Naive thymus-derived CD4-positive, alpha-beta T cell (primary cell): ENCODE measurements around the gene ST6GALNAC3. TPM values are rescaled to one million over a fixed set of nuclear protein-coding genes. Genes with fewer than 3 reads are reported as not detected.
"Not testable (repeated sequence)": the region's sequence is repeated elsewhere in the genome, so short reads cannot be mapped to it uniquely, and the experiment has no call there.

Experiments used
- ATAC-seq: fragments of 150-1000 bp; cut with Tn5 transposase; 2 replicates; pipeline ENCODE4 v1.10.0; 2021; ENCODE audit warnings: mild to moderate bottlenecking, moderate library complexity
- CTCF ChIA-PET: fragments of 350-600 bp; sonication (Branson Sonifier 250); formaldehyde crosslinking; loops from one replicate; lab custom pipeline; 2021; ENCODE audit warnings: antibody characterized with exemption; lab: Charles Lee
- POLR2A ChIA-PET: fragments of 350-600 bp; sonication (Branson Sonifier 250); formaldehyde crosslinking; loops from one replicate; lab custom pipeline; 2021; ENCODE audit warnings: antibody characterized with exemption, inconsistent platforms; lab: Charles Lee
- DNase-seq, 9 donors: peaks; one replicate each; pipeline versions ENCODE4 v3.0.0 to v3.0.0-alpha.2; 2020 to 2022; ENCODE audit warnings: mixed read lengths in 1 of 9
- H3K27ac ChIP-seq: one replicate; pipeline ENCODE4 v1.7.0; 2013; ENCODE audit warnings: mild to moderate bottlenecking, low read depth, low read length, moderate library complexity
- H3K27me3 ChIP-seq, 2 donors: one replicate each; pipeline ENCODE4 v1.7.0; 2013; ENCODE audit warnings: low read length in 2 of 2, mild to moderate bottlenecking in 2 of 2, moderate library complexity in 2 of 2; ENCODE audit not compliant: control insufficient read depth in 2 of 2, insufficient read depth in 2 of 2
- H3K36me3 ChIP-seq, 3 experiments: 1 replicate in 2 of 3; 2 replicates in 1 of 3; pipeline ENCODE4 v1.7.0; 2013; ENCODE audit warnings: low read length in 3 of 3, mild to moderate bottlenecking in 3 of 3, moderate library complexity in 1 of 3; ENCODE audit not compliant: insufficient read depth in 3 of 3, control insufficient read depth in 2 of 3
- H3K4me1 ChIP-seq, 2 donors: one replicate each; pipeline ENCODE4 v1.7.0; 2013; ENCODE audit warnings: low read length in 2 of 2, mild to moderate bottlenecking in 2 of 2, moderate library complexity in 1 of 2; ENCODE audit not compliant: control insufficient read depth in 2 of 2, insufficient read depth in 2 of 2
- H3K4me3 ChIP-seq: 2 replicates; pipeline ENCODE4 v1.7.0; 2013; ENCODE audit warnings: mild to moderate bottlenecking, low read length
- H3K9me3 ChIP-seq, 3 experiments: 1 replicate in 2 of 3; 2 replicates in 1 of 3; pipeline ENCODE4 v1.7.0; 2013; ENCODE audit warnings: low read length in 3 of 3; ENCODE audit not compliant: control insufficient read depth in 2 of 3
- H3K27ac Mint-ChIP-seq, 9 donors: one replicate each; pipeline ENCODE4 v1.8.0; 2020 to 2022; ENCODE audit warnings: mixed read lengths in 9 of 9, mild to moderate bottlenecking in 8 of 9, moderate library complexity in 5 of 9, inconsistent platforms in 2 of 9
- H3K27me3 Mint-ChIP-seq, 5 donors: one replicate each; pipeline ENCODE4 v1.8.0; 2021 to 2022; ENCODE audit warnings: mixed read lengths in 5 of 5, mild to moderate bottlenecking in 1 of 5
- H3K36me3 Mint-ChIP-seq, 5 donors: one replicate each; pipeline ENCODE4 v1.8.0; 2020 to 2022; ENCODE audit warnings: mixed read lengths in 5 of 5, mild to moderate bottlenecking in 3 of 5, inconsistent platforms in 1 of 5
- H3K4me1 Mint-ChIP-seq, 7 donors: one replicate each; pipeline ENCODE4 v1.8.0; 2020 to 2022; ENCODE audit warnings: mixed read lengths in 7 of 7, mild to moderate bottlenecking in 3 of 7, inconsistent platforms in 1 of 7
- H3K4me3 Mint-ChIP-seq, 10 donors: one replicate each; pipeline ENCODE4 v1.8.0; 2020 to 2022; ENCODE audit warnings: mild to moderate bottlenecking in 10 of 10, mixed read lengths in 10 of 10, moderate library complexity in 6 of 10, inconsistent platforms in 2 of 10
- H3K9me3 Mint-ChIP-seq, 11 donors: one replicate each; pipeline ENCODE4 v1.8.0; 2020 to 2022; ENCODE audit warnings: mixed read lengths in 11 of 11, mild to moderate bottlenecking in 4 of 11, inconsistent platforms in 1 of 11, moderate library complexity in 1 of 11
- intact Hi-C, 2 donors: fragments of 100-400 bp; cut with micrococcal nuclease; formaldehyde crosslinking; loops; one replicate each; pipeline ENCODE4 v1.15.1; 2023
- polyA plus RNA-seq, 2 donors: library from polyadenylated mRNA; unstranded; fragments of 300-500 nt; fragmentation: Illumina TruSeq; gene quantifications; one replicate each; pipeline ENCODE4 v1.2.3, GENCODE V29; 2021
- total RNA-seq, 6 experiments: library from RNA in 5 of 6; stranded (reverse) in 5 of 6; gene quantifications; 1 replicate in 5 of 6; 2 replicates in 1 of 6; pipeline ENCODE4 v1.2.3 and lab custom pipeline; 2021 to 2026

Gene ST6GALNAC3
- total and polyA plus RNA-seq, 7 experiments from 2014 or later: 0.17 to 4.8 (median 2.1) TPM; not detected in 1

GRCh38 chr1:76115171-76115570 is 40.6 kb downstream of the ST6GALNAC3 start:
- peaks cover 0 to 2% (median 0%) of the 10 kb centered on the region in 7 donors for H3K4me1 Mint-ChIP-seq
- H3K36me3 ChIP-seq: no peaks in the 10 kb centered on the region
- POLR2A ChIA-PET: no interaction called here
- H3K9me3 Mint-ChIP-seq: peaks cover 0 to 6% (median 0%) of the 10 kb centered on the region in 11 donors
- CTCF ChIA-PET: no interaction called here
- DNase-seq: no peak
- no peak overlapping the region for H3K27ac ChIP-seq
- ATAC-seq: no peak
- H3K27me3 ChIP-seq: no peaks in the 10 kb centered on the region
- peaks cover 0 to 11% (median 0%) of the 10 kb centered on the region in 5 donors for H3K27me3 Mint-ChIP-seq
- intact Hi-C loops: no loop called here
- H3K4me1 ChIP-seq: no peaks in the 10 kb centered on the region
- no peak overlapping the region for H3K27ac Mint-ChIP-seq
- no peak overlapping the region for H3K4me3 ChIP-seq
- H3K4me3 Mint-ChIP-seq: no peak overlapping the region
- H3K9me3 ChIP-seq: no peaks in the 10 kb centered on the region
- H3K36me3 Mint-ChIP-seq: peaks cover 0 to 3% (median 0%) of the 10 kb centered on the region in 5 donors

GRCh38 chr1:76121850-76122249 is 47.3 kb downstream of the ST6GALNAC3 start:
- peaks cover 0 to 11% (median 0%) of the 10 kb centered on the region in 5 donors for H3K27me3 Mint-ChIP-seq
- no peak for DNase-seq
- Histone ChIP-seq H3K4me3 (no peak overlapping the region), H3K36me3 (no peaks in the 10 kb centered on the region), H3K27me3 (no peaks in the 10 kb centered on the region), H3K4me1 (no peaks in the 10 kb centered on the region), H3K9me3 (no peaks in the 10 kb centered on the region), H3K27ac (no peak overlapping the region)
- H3K36me3 Mint-ChIP-seq: peaks cover 0 to 4% (median 0%) of the 10 kb centered on the region in 5 donors
- CTCF ChIA-PET: no interaction called here
- no peak overlapping the region for H3K4me3 Mint-ChIP-seq
- H3K27ac Mint-ChIP-seq: no peak overlapping the region
- intact Hi-C loops: no loop called here
- H3K9me3 Mint-ChIP-seq: no peaks in the 10 kb centered on the region
- H3K4me1 Mint-ChIP-seq: no peaks in the 10 kb centered on the region
- POLR2A ChIA-PET: no interaction called here
- ATAC-seq: no peak

- CTCF ChIA-PET: no interaction called here
- Histone ChIP-seq H3K4me1 (no peaks in the 10 kb centered on the region), H3K4me3 (no peak overlapping the region), H3K36me3 (no peaks in the 10 kb centered on the region), H3K27ac (no peak overlapping the region), H3K9me3 (no peaks in the 10 kb centered on the region), H3K27me3 (no peaks in the 10 kb centered on the region)
- H3K9me3 Mint-ChIP-seq: no peaks in the 10 kb centered on the region
- intact Hi-C loops: no loop called here
- no peak overlapping the region for H3K4me3 Mint-ChIP-seq
- peaks cover 0 to 11% (median 0%) of the 10 kb centered on the region in 5 donors for H3K27me3 Mint-ChIP-seq
- ATAC-seq (no peak), DNase-seq (no peak)
- POLR2A ChIA-PET: no interaction called here
- H3K36me3 Mint-ChIP-seq: peaks cover 0 to 4% (median 0%) of the 10 kb centered on the region in 5 donors
- no peak overlapping the region for H3K27ac Mint-ChIP-seq
- H3K4me1 Mint-ChIP-seq: no peaks in the 10 kb centered on the region
Observed at GRCh38 chr1:76122271-76122670, 47.7 kb downstream of the ST6GALNAC3 start.

GRCh38 chr1:76123411-76124064 is 49.0 kb downstream of the ST6GALNAC3 start:
- H3K27me3 Mint-ChIP-seq, H3K27ac Mint-ChIP-seq, H3K4me3 Mint-ChIP-seq, DNase-seq, H3K4me3 ChIP-seq, H3K4me1 ChIP-seq, H3K36me3 Mint-ChIP-seq, H3K9me3 ChIP-seq, CTCF ChIA-PET, H3K36me3 ChIP-seq, H3K27ac ChIP-seq, ATAC-seq, intact Hi-C loops, H3K4me1 Mint-ChIP-seq, H3K27me3 ChIP-seq, H3K9me3 Mint-ChIP-seq: not testable (repeated sequence)
- POLR2A ChIA-PET: interaction anchor here (0.5 kb wide), 1 partner anchor 1638 kb away, joined by 3 read pairs; no protein-coding TSS in a partner anchor

GRCh38 chr1:76124196-76124595 is 49.6 kb downstream of the ST6GALNAC3 start:
- Histone ChIP-seq H3K27ac (no peak overlapping the region), H3K9me3 (no peaks in the 10 kb centered on the region), H3K4me1 (no peaks in the 10 kb centered on the region), H3K27me3 (no peaks in the 10 kb centered on the region), H3K4me3 (no peak overlapping the region), H3K36me3 (no peaks in the 10 kb centered on the region)
- H3K27ac Mint-ChIP-seq: no peak overlapping the region
- no peak for ATAC-seq
- H3K4me3 Mint-ChIP-seq: no peak overlapping the region
- H3K36me3 Mint-ChIP-seq: peaks cover 0 to 8% (median 0%) of the 10 kb centered on the region in 5 donors
- ChIA-PET POLR2A (no interaction called here), CTCF (no interaction called here)
- intact Hi-C loops: no loop called here
- no peak for DNase-seq
- H3K9me3 Mint-ChIP-seq: no peaks in the 10 kb centered on the region
- no peaks in the 10 kb centered on the region for H3K4me1 Mint-ChIP-seq
- H3K27me3 Mint-ChIP-seq: peaks cover 0 to 9% (median 0%) of the 10 kb centered on the region in 5 donors

GRCh38 chr1:76125473-76126219 is 51.1 kb downstream of the ST6GALNAC3 start:
- peaks cover 0 to 11% (median 0%) of the 10 kb centered on the region in 5 donors for H3K36me3 Mint-ChIP-seq
- no peak overlapping the region for H3K27ac Mint-ChIP-seq
- no peaks in the 10 kb centered on the region for H3K9me3 Mint-ChIP-seq
- Histone ChIP-seq H3K9me3 (no peaks in the 10 kb centered on the region), H3K27me3 (no peaks in the 10 kb centered on the region), H3K36me3 (no peaks in the 10 kb centered on the region), H3K4me3 (no peak overlapping the region), H3K27ac (no peak overlapping the region), H3K4me1 (no peaks in the 10 kb centered on the region)
- no peak overlapping the region for H3K4me3 Mint-ChIP-seq
- POLR2A ChIA-PET: no interaction called here
- DNase-seq (no peak), ATAC-seq (no peak)
- CTCF ChIA-PET: no interaction called here
- H3K27me3 Mint-ChIP-seq: peaks cover 0 to 9% (median 0%) of the 10 kb centered on the region in 5 donors
- H3K4me1 Mint-ChIP-seq: no peaks in the 10 kb centered on the region
- intact Hi-C loops: no loop called here
